IMR-90 (cell line): ENCODE data around the gene TACC3.

Source experiments
- POLR2A ChIP-seq: IDR thresholded peaks from 2 replicates; pipeline ENCODE4 v1.6.1; 2012; ENCODE audit warnings: mild to moderate bottlenecking, low read depth, low read length
- TF ChIP-seq, protein P1 (sequence below): conservative IDR thresholded peaks from 2 replicates; pipeline ENCODE4 v1.5.1; 2012; ENCODE audit warnings: mild to moderate bottlenecking, low read depth, low read length, improper control_type of control experiment

DNA sequence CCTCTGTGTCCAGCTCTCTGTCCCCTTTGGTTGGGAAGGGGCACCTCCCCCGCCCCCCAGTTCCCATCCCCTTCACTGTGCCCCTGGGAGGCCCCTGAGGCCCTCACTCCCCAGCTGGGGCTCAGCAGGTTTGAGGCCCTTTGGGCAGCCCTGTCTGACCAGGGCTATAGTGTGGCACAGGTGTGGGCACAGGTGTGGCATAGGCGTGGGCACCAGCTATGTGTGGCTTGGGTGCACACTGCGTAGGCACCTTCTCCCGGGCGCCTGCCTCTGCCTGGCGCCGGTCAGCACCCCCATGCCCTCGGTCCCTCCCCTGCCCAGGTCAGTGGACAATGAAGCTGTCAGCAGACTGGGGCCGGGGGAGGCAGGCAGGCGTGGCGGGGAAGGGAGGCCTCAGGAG lies 64.3 kb downstream of the TACC3 start:
- TF ChIP-seq POLR2A, result no peak
- TF ChIP-seq, protein P1, sequence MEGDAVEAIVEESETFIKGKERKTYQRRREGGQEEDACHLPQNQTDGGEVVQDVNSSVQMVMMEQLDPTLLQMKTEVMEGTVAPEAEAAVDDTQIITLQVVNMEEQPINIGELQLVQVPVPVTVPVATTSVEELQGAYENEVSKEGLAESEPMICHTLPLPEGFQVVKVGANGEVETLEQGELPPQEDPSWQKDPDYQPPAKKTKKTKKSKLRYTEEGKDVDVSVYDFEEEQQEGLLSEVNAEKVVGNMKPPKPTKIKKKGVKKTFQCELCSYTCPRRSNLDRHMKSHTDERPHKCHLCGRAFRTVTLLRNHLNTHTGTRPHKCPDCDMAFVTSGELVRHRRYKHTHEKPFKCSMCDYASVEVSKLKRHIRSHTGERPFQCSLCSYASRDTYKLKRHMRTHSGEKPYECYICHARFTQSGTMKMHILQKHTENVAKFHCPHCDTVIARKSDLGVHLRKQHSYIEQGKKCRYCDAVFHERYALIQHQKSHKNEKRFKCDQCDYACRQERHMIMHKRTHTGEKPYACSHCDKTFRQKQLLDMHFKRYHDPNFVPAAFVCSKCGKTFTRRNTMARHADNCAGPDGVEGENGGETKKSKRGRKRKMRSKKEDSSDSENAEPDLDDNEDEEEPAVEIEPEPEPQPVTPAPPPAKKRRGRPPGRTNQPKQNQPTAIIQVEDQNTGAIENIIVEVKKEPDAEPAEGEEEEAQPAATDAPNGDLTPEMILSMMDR, result no peak
